Measurements from ENCODE around the gene PID1.
"Not testable (repeated sequence)": the region's sequence is repeated elsewhere in the genome, so short reads cannot be mapped to it uniquely, and the experiment has no call there.

The PID1 gene

DNA sequence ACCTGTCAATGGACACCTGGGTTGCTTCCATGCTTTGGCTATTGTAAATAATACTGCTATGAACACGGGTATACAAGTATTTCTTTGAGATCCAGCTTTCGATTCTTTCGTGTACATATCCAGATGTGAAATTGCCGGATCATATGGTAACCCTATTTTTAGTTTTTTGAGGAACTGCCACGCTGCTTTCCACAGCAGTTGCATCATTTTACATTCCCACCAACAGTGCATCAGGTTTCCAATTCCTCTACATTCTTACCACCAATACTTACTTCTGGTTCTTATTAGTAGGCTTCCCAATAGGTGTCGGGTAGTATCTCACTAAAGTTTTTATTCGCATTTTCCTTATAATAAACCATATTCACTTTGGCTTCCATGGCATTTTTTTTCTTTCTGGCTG, 69.6 kb downstream of the PID1 start:
- TF ChIP-seq, protein P1, sequence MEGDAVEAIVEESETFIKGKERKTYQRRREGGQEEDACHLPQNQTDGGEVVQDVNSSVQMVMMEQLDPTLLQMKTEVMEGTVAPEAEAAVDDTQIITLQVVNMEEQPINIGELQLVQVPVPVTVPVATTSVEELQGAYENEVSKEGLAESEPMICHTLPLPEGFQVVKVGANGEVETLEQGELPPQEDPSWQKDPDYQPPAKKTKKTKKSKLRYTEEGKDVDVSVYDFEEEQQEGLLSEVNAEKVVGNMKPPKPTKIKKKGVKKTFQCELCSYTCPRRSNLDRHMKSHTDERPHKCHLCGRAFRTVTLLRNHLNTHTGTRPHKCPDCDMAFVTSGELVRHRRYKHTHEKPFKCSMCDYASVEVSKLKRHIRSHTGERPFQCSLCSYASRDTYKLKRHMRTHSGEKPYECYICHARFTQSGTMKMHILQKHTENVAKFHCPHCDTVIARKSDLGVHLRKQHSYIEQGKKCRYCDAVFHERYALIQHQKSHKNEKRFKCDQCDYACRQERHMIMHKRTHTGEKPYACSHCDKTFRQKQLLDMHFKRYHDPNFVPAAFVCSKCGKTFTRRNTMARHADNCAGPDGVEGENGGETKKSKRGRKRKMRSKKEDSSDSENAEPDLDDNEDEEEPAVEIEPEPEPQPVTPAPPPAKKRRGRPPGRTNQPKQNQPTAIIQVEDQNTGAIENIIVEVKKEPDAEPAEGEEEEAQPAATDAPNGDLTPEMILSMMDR (IDR thresholded peaks at IDR 0.05; ENCODE audit: low read depth, low read length, missing control alignments) = no peak
- no peak overlapping the region for H3K4me3 ChIP-seq (ENCODE audit: low read depth, low read length)
- in situ Hi-C loops (cut with HindIII; ENCODE audit: low sequenced_read_pairs) = no loop called here
- no peak for DNase-seq (ENCODE audit: low read depth)

DNA sequence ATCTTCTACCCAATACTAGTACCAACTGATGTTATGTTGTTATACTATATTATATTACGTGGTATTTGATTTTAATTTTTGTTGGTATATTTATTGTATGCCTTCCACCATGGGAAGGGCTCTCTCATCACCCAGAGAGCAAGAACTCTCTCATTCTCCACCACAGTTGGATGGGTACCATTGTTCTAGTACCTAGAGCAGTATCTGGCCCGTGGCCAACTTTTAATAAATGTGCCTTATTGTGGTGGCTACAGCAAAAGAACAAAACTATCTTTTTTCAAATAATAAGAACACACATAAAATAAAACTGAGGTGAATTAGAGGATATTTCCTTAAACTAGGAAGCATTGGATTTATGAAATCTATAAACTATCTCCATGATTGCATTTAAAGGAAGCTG, 71.8 kb downstream of the PID1 start:
- in situ Hi-C loops (cut with HindIII; ENCODE audit: low sequenced_read_pairs) = no loop called here
- TF ChIP-seq, protein P1 (IDR thresholded peaks at IDR 0.05; ENCODE audit: low read depth, low read length, missing control alignments) = no peak
- no peak for DNase-seq (ENCODE audit: low read depth)
- no peak overlapping the region for H3K4me3 ChIP-seq (ENCODE audit: low read depth, low read length)

DNA sequence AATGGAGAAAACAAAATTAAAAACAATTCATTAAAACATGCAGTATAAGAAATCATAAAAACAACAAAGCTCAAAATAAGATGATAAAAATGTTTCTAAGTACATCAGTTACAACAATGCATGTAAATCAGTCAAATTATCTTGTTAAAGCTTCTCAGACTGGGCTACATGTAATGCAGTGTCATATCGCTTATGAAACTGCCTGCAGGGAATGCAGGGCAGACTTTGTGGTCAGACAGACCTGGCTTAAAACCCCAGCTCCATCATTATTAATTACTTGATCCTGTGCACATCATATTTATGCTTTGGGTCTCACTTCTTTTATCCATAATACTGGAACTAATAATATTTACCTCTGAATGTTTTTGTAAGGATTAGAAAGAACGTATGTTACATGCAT, 74.6 kb downstream of the PID1 start:
- TF ChIP-seq, protein P1 (IDR thresholded peaks at IDR 0.05; ENCODE audit: low read depth, low read length, missing control alignments) = no peak
- in situ Hi-C loops (cut with HindIII; ENCODE audit: low sequenced_read_pairs) = no loop called here
- H3K4me3 ChIP-seq (ENCODE audit: low read depth, low read length) = no peak overlapping the region
- DNase-seq (ENCODE audit: low read depth) = no peak

DNA sequence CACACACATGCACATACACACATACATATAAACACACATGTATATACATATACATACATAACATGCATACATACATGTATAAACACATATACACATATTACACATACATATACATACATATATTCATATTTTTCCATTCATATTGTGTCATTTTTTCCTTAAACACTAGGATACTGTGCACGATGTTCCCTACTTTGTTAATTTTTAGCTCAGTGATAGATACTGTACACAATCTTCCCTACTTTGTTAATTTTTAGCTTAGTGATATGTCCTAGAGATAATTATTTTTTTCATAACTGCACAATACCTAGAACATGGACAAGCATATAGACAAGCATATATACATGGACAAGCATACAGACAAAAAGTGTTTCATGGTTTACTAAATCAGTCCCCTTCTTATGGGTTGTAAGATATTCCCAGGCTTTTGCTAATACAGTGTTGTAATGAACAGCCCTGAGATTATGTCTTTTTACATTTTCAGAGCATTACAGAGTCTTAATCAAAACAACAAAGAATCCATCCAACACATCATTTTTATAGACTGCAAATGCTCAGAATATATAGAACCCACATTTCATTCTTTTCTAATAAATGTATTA, 75.6 kb downstream of the PID1 start:
- H3K4me3 ChIP-seq (ENCODE audit: low read depth, low read length) = no peak overlapping the region
- DNase-seq (ENCODE audit: low read depth) = no peak
- in situ Hi-C loops (cut with HindIII; ENCODE audit: low sequenced_read_pairs) = no loop called here
- TF ChIP-seq, protein P1 (IDR thresholded peaks at IDR 0.05; ENCODE audit: low read depth, low read length, missing control alignments) = no peak

DNA sequence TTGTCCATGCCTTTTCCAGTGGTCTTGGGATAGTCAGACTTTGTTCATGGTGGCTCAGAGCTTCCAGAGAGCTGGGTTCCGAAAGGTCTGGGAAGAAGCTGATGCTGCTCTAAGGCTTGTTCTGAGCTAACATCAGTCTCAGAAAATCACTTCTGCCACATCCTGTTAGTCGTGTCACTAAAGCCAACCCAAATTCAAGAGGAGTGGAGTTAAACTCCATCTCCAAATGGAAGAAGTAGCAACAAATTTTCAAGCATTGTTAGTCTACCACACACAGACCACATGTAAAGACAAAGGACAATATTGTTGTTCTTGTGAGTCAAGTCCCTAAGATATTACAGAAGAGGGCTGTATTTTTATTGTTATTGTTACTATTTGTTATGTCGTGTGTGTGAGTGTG, 77.8 kb downstream of the PID1 start:
- H3K4me3 ChIP-seq (ENCODE audit: low read depth, low read length) = no peak overlapping the region
- TF ChIP-seq, protein P1 (IDR thresholded peaks at IDR 0.05; ENCODE audit: low read depth, low read length, missing control alignments) = no peak
- no peak for DNase-seq (ENCODE audit: low read depth)
- in situ Hi-C loops (cut with HindIII; ENCODE audit: low sequenced_read_pairs) = no loop called here

DNA sequence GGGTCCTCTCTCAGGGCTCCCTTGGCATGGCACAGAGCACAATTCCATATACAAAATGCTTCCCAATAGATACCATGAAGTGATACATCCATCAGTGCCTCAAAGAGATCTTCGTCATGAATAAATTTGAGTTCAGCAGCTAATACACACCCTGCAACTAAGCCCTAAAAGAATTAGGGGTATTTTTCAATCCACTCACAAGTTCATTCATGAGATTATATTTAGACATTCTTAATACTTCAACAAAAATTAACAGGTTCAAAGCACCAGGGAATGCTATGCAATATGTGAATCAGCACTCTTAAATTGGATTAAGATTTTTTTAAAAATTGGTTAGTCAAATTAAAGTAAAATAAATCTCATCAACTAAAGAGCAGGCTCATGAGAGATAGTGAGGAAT, 79.7 kb downstream of the PID1 start:
- DNase-seq (ENCODE audit: low read depth) = no peak
- TF ChIP-seq, protein P1 (IDR thresholded peaks at IDR 0.05; ENCODE audit: low read depth, low read length, missing control alignments) = no peak
- in situ Hi-C loops (cut with HindIII; ENCODE audit: low sequenced_read_pairs) = no loop called here
- H3K4me3 ChIP-seq (ENCODE audit: low read depth, low read length) = no peak overlapping the region

DNA sequence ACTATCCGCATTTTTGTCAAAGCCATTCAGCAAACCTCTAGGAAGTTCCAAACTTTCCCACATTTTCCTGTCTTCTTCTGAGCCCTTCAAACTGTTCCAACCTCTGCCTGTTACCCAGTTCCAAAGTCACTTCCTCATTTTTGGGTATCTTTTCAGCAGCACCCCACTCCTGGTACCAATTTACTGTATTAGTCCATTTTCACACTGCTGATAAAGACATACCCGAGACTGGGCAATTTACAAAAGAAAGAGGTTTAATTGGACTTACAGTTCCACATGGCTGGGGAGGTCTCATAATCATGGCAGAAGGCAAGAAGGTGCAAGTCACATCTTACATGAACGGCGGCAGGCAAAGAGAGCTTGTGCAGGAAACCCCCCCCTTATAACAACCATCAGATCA, 84.0 kb downstream of the PID1 start:
- H3K4me3 ChIP-seq (ENCODE audit: low read depth, low read length); DNase-seq (ENCODE audit: low read depth); in situ Hi-C loops (cut with HindIII; ENCODE audit: low sequenced_read_pairs): not testable (repeated sequence)

All from astrocyte of the cerebellum (primary cell).